GM20431 (cell line): ENCODE results near the gene KLHDC4.
"Not testable (repeated sequence)": the region's sequence is repeated elsewhere in the genome, so short reads cannot be mapped to it uniquely, and the experiment has no call there.

Experiments used
- in situ Hi-C: fragments of 300-500 bp; cut with MseI, MboI; formaldehyde crosslinking; loops from one replicate; pipeline ENCODE4 v1.15.0; 2020; ENCODE audit warnings: low sequenced_read_pairs; ENCODE audit not compliant: unreplicated experiment

Gene KLHDC4

GRCh38 chr16:87765776-87766484 lies at the start of gene KLHDC4:
TSS of gene KLHDC4 (minus strand) at chr16:87765986. CDS start at chr16:87765890, 96 bp downstream.
- in situ Hi-C loops, result no loop called here

GRCh38 chr16:87815567-87815966 lies 49.8 kb upstream of the KLHDC4 start:
- in situ Hi-C loops, result no loop called here

- in situ Hi-C loops, result no loop called here
Observed at GRCh38 chr16:87812200-87812656, 46.4 kb upstream of the KLHDC4 start.

GRCh38 chr16:87811454-87811853 lies 45.7 kb upstream of the KLHDC4 start:
- in situ Hi-C loops, result not testable (repeated sequence)

- in situ Hi-C loops, result no loop called here
Observed at GRCh38 chr16:87809150-87809902, 43.5 kb upstream of the KLHDC4 start.

- in situ Hi-C loops, result no loop called here
Observed at GRCh38 chr16:87808108-87808507, 42.3 kb upstream of the KLHDC4 start.

- in situ Hi-C loops, result no loop called here
Observed at GRCh38 chr16:87806641-87807546, 41.1 kb upstream of the KLHDC4 start.

- in situ Hi-C loops, result no loop called here
Observed at GRCh38 chr16:87806261-87806640, 40.5 kb upstream of the KLHDC4 start.

GRCh38 chr16:87803385-87803784 lies 37.6 kb upstream of the KLHDC4 start:
- in situ Hi-C loops, result no loop called here

- in situ Hi-C loops, result no loop called here
Observed at GRCh38 chr16:87802670-87803069, 36.9 kb upstream of the KLHDC4 start.

- in situ Hi-C loops, result no loop called here
Observed at GRCh38 chr16:87801679-87802259, 36.0 kb upstream of the KLHDC4 start.

- in situ Hi-C loops, result no loop called here
Observed at GRCh38 chr16:87800497-87800896, 34.7 kb upstream of the KLHDC4 start.

- in situ Hi-C loops, result no loop called here
Observed at GRCh38 chr16:87795336-87795735, 29.6 kb upstream of the KLHDC4 start.

- in situ Hi-C loops, result no loop called here
Observed at GRCh38 chr16:87794485-87795078, 28.8 kb upstream of the KLHDC4 start.

GRCh38 chr16:87792205-87792565 lies 26.4 kb upstream of the KLHDC4 start:
- in situ Hi-C loops, result no loop called here

GRCh38 chr16:87791295-87792204 lies 25.8 kb upstream of the KLHDC4 start:
- in situ Hi-C loops, result no loop called here

GRCh38 chr16:87790292-87791100 lies 24.7 kb upstream of the KLHDC4 start:
- in situ Hi-C loops, result no loop called here
